Ishikawa (cell line): Measurements from ENCODE around the gene RASSF1.

Experiments
- CEBPB ChIP-seq: IDR thresholded peaks from 2 replicates; pipeline ENCODE4 v1.6.1; 2012
- CREB1 ChIP-seq: IDR thresholded peaks from 2 replicates; pipeline ENCODE4 v1.6.1; 2012; ENCODE audit warnings: low read depth
- EGR1 ChIP-seq: IDR thresholded peaks from 2 replicates; pipeline ENCODE4 v1.6.1; 2012
- EP300 ChIP-seq: IDR thresholded peaks from 2 replicates; pipeline ENCODE4 v1.6.1; 2012; ENCODE audit warnings: borderline replicate concordance
- FOXM1 ChIP-seq: IDR thresholded peaks from 2 replicates; pipeline ENCODE4 v1.6.1; 2012; ENCODE audit warnings: low read depth, borderline replicate concordance
- NFIC ChIP-seq: IDR thresholded peaks from 2 replicates; pipeline ENCODE4 v1.6.1; 2012
- RAD21 ChIP-seq: IDR thresholded peaks from 2 replicates; pipeline ENCODE4 v1.6.1; 2012; ENCODE audit warnings: low read depth
- REST ChIP-seq: IDR thresholded peaks from 2 replicates; pipeline ENCODE4 v1.6.1; 2012; ENCODE audit warnings: low read depth, mild to moderate bottlenecking
- TAF1 ChIP-seq: IDR thresholded peaks from 2 replicates; pipeline ENCODE4 v1.6.1; 2012; ENCODE audit warnings: low read depth, mild to moderate bottlenecking
- TCF12 ChIP-seq: IDR thresholded peaks from 2 replicates; pipeline ENCODE4 v1.6.1; 2012; ENCODE audit warnings: low read depth
- TEAD4 ChIP-seq: IDR thresholded peaks from 2 replicates; pipeline ENCODE4 v1.6.1; 2012
- YY1 ChIP-seq: IDR thresholded peaks from 2 replicates; pipeline ENCODE4 v1.6.1; 2012; ENCODE audit warnings: low read depth
- ZBTB7A ChIP-seq: IDR thresholded peaks from 2 replicates; pipeline ENCODE4 v1.6.1; 2012; ENCODE audit warnings: low read depth
- TF ChIP-seq, protein P1 (sequence below): IDR thresholded peaks from 2 replicates; pipeline ENCODE4 v1.6.1; 2012
- TF ChIP-seq, protein P2 (sequence below): IDR thresholded peaks from 2 replicates; pipeline ENCODE4 v1.6.1; 2012

Gene RASSF1

DNA sequence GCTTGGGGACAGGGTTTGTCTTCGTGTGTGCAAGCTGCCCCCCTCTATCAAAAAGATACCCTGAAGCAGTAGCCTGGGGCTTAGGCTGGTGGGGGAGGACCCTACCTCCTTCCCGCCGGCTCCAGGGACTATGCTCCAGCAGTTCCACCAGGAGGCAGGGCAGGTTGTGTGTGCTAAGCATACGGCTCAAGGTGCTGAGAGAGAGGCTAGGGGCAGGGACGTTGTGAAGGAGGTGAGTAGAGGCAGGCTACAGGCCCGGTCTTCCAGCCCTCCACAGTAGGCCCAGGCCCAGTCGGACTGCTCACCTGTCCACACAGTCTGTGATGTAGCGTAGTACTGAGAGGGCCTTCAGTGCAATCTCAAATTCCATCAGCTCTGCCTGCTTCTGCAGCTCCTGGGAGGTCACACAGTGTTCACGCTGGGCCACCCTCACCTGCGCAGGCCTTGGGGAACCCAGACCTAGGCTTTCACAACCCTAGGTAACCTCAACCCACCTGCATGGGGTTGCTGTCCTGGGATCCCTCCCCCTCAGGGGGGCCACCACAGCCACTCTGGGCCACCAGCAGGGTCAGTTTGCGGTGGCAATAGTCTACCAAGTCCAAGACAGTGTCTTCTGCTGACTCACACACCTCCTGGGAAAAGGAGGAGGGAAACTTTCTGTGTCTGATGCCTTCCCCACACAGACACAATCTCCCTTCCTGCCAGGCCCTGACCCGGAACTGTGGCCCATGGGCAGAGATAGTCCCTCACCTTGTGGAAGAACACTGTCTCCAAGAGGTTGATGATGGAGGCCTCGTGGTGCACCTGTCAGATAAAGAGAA is 2.4 kb upstream of the RASSF1 start:
- TF ChIP-seq CEBPB (no peak), EGR1 (no peak), FOXM1 (no peak), REST (no peak), EP300 (no peak), NFIC (no peak), TAF1 (no peak), CREB1 (no peak), RAD21 (no peak), ZBTB7A (no peak), TCF12 (no peak)
- TF ChIP-seq, protein P1, sequence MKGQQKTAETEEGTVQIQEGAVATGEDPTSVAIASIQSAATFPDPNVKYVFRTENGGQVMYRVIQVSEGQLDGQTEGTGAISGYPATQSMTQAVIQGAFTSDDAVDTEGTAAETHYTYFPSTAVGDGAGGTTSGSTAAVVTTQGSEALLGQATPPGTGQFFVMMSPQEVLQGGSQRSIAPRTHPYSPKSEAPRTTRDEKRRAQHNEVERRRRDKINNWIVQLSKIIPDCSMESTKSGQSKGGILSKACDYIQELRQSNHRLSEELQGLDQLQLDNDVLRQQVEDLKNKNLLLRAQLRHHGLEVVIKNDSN = no peak

- TF ChIP-seq TCF12 (no peak), ZBTB7A (no peak), REST (no peak), NFIC (no peak), FOXM1 (no peak)
- TF ChIP-seq, protein P2, sequence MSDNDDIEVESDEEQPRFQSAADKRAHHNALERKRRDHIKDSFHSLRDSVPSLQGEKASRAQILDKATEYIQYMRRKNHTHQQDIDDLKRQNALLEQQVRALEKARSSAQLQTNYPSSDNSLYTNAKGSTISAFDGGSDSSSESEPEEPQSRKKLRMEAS = no peak
Observed at GRCh38 chr3:50341996-50342650, 1.5 kb upstream of the RASSF1 start.

DNA sequence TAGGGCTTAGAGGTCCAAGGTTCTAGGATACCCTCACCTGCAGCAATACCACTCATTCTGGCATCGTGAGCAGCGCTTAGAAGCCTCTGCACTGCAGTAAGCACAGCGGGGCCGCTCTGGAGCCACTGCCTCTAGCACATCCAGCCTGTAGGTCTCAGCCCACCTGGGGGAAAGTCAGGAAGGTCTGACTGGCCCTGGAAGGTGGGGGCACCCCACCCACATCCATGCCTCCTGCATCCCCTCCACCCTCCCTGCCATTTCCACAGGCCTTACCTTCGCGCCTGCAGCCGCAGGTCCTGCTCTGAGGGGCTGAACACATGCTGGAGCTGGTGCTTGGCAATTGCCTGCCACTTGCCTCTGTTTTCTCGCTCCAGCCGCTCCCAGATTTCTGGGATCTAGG is 901 bp upstream of the RASSF1 start:
- TF ChIP-seq, protein P1 = no peak

- TF ChIP-seq NFIC (no peak), TEAD4 (no peak), TCF12 (no peak), CEBPB (no peak), EGR1 (no peak), CREB1 (no peak), REST (no peak), TAF1 (no peak), EP300 (no peak), YY1 (no peak), ZBTB7A (no peak), FOXM1 (no peak)
- TF ChIP-seq, protein P1 = no peak
- TF ChIP-seq, protein P2 = no peak
Observed at GRCh38 chr3:50340147-50340447, 539 bp downstream of the RASSF1 start.
